ENCODE data around the gene AMBRA1.

The AMBRA1 gene

GRCh38 chr11:46426233-46426991, 167.4 kb downstream of the AMBRA1 start:
- no peak for ATAC-seq

- ATAC-seq: no peak
Measured at GRCh38 chr11:46422588-46422987, 171.2 kb downstream of the AMBRA1 start.

- ATAC-seq: no peak
Measured at GRCh38 chr11:46421257-46421880, 172.5 kb downstream of the AMBRA1 start.

GRCh38 chr11:46420513-46420912, 173.3 kb downstream of the AMBRA1 start:
- no peak for ATAC-seq

GRCh38 chr11:46418751-46419150, 175.1 kb downstream of the AMBRA1 start:
- ATAC-seq: no peak

- no peak for ATAC-seq
Measured at GRCh38 chr11:46417711-46418110, 176.1 kb downstream of the AMBRA1 start.

GRCh38 chr11:46414879-46415278, 178.9 kb downstream of the AMBRA1 start:
- no peak for ATAC-seq

- no peak for ATAC-seq
Measured at GRCh38 chr11:46414466-46414796, 179.4 kb downstream of the AMBRA1 start.

- ATAC-seq: no peak
Measured at GRCh38 chr11:46413760-46414465, 179.9 kb downstream of the AMBRA1 start.

GRCh38 chr11:46410021-46410420, 183.8 kb downstream of the AMBRA1 start:
- no peak for ATAC-seq

GRCh38 chr11:46408407-46408986, 185.3 kb downstream of the AMBRA1 start:
- ATAC-seq: no peak

- ATAC-seq: no peak
Measured at GRCh38 chr11:46407635-46408034, 186.2 kb downstream of the AMBRA1 start.

- ATAC-seq: no peak
Measured at GRCh38 chr11:46404476-46405017, 189.3 kb downstream of the AMBRA1 start.

GRCh38 chr11:46402957-46403902, 190.6 kb downstream of the AMBRA1 start:
- no peak for ATAC-seq

GRCh38 chr11:46397526-46397925, 196.3 kb downstream of the AMBRA1 start:
- no peak for ATAC-seq

GRCh38 chr11:46393759-46394158, 200.1 kb downstream of the AMBRA1 start:
- ATAC-seq: no peak

- ATAC-seq: no peak
Measured at GRCh38 chr11:46393231-46393616, 200.6 kb downstream of the AMBRA1 start.

GRCh38 chr11:46392421-46393230, 201.2 kb downstream of the AMBRA1 start:
- peak; percentile 80 to 84 for ATAC-seq

GRCh38 chr11:46391578-46392420, 202.0 kb downstream of the AMBRA1 start, which contains the start of gene CHRM4:
Gene CHRM4, minus strand, starts transcription at chr11:46391776. Its CDS starts 5,219 bp downstream, at chr11:46386557.
- ATAC-seq: no peak

GRCh38 chr11:46391186-46391577, 202.6 kb downstream of the AMBRA1 start:
- no peak for ATAC-seq
